Measurements from ENCODE around the gene PPM1E. TPM values are rescaled to one million over a fixed set of nuclear protein-coding genes. Genes with fewer than 3 reads are reported as not detected.

The PPM1E gene
- total RNA-seq, 1 donor from 2014 or later = 0.39 TPM

- no peak for DNase-seq (ENCODE audit: low spot score)
These were observed 241.3 kb downstream of the PPM1E start for GRCh38 chr17:58996968-58997367.

- DNase-seq (ENCODE audit: low spot score) = no peak
These were observed 242.3 kb downstream of the PPM1E start for GRCh38 chr17:58997756-58998553.

GRCh38 chr17:58998871-58999270 lies 243.2 kb downstream of the PPM1E start:
- no peak for DNase-seq (ENCODE audit: low spot score)

- no peak for DNase-seq (ENCODE audit: low spot score)
These were observed 243.8 kb downstream of the PPM1E start for GRCh38 chr17:58999500-58999899.

GRCh38 chr17:59000022-59000421 lies 244.4 kb downstream of the PPM1E start:
- DNase-seq (ENCODE audit: low spot score) = no peak

GRCh38 chr17:59001158-59001814 lies 245.6 kb downstream of the PPM1E start:
- DNase-seq (ENCODE audit: low spot score) = no peak

GRCh38 chr17:59002126-59002525 lies 246.5 kb downstream of the PPM1E start:
- no peak for DNase-seq (ENCODE audit: low spot score)

GRCh38 chr17:59002848-59003247 lies 247.2 kb downstream of the PPM1E start:
- DNase-seq (ENCODE audit: low spot score) = no peak

GRCh38 chr17:59003860-59004259 lies 248.2 kb downstream of the PPM1E start:
- DNase-seq (ENCODE audit: low spot score) = no peak

GRCh38 chr17:59004338-59005111 lies 248.9 kb downstream of the PPM1E start:
- peak; percentile 69 for DNase-seq (ENCODE audit: low spot score)

GRCh38 chr17:59007995-59008394 lies 252.3 kb downstream of the PPM1E start:
- no peak for DNase-seq (ENCODE audit: low spot score)

- no peak for DNase-seq (ENCODE audit: low spot score)
These were observed 253.1 kb downstream of the PPM1E start for GRCh38 chr17:59008737-59009136.

- no peak for DNase-seq (ENCODE audit: low spot score)
These were observed 254.4 kb downstream of the PPM1E start for GRCh38 chr17:59010026-59010425.

GRCh38 chr17:59011975-59012374 lies 256.3 kb downstream of the PPM1E start:
- no peak for DNase-seq (ENCODE audit: low spot score)

- DNase-seq (ENCODE audit: low spot score) = no peak
These were observed 262.4 kb downstream of the PPM1E start for GRCh38 chr17:59018019-59018418.

GRCh38 chr17:59024916-59025315 lies 269.3 kb downstream of the PPM1E start:
- DNase-seq (ENCODE audit: low spot score) = no peak

- no peak for DNase-seq (ENCODE audit: low spot score)
These were observed 270.7 kb downstream of the PPM1E start for GRCh38 chr17:59026176-59026939.

GRCh38 chr17:59027750-59028149 lies 272.1 kb downstream of the PPM1E start:
- DNase-seq (ENCODE audit: low spot score) = no peak

- DNase-seq (ENCODE audit: low spot score) = no peak
These were observed 272.7 kb downstream of the PPM1E start for GRCh38 chr17:59028328-59028727.

- DNase-seq (ENCODE audit: low spot score) = no peak
These were observed 275.2 kb downstream of the PPM1E start for GRCh38 chr17:59030811-59031210.

Measured in ureter (tissue), 1 donor.